Prostate gland (tissue), 2 donors: ENCODE data around the gene ANKS1B. TPM values are rescaled to one million over a fixed set of nuclear protein-coding genes. Genes with fewer than 3 reads are reported as not detected.

ENCODE experiments used
- DNase-seq: peaks from one replicate; pipeline ENCODE4 v3.0.0-alpha.2; 2019; ENCODE audit warnings: low spot score
- H3K27ac ChIP-seq, 2 donors: fragments of 200-600 bp; sonication (generic); 2 replicates each; pipeline ENCODE4 v1.5.1; 2017 to 2019
- H3K27me3 ChIP-seq: fragments of 200-600 bp; sonication (generic); replicated peaks from 2 replicates; pipeline ENCODE4 v1.5.1; 2019; ENCODE audit not compliant: insufficient read depth
- H3K36me3 ChIP-seq, 2 donors: fragments of 200-600 bp; sonication (generic); 1 replicate in 1 of 2; 2 replicates in 1 of 2; pipeline versions ENCODE4 v1.5.1 to v1.8.1; 2017 to 2019
- H3K4me1 ChIP-seq: fragments of 200-600 bp; sonication (generic); replicated peaks from 2 replicates; pipeline ENCODE4 v1.5.1; 2019
- H3K4me3 ChIP-seq, 2 donors: fragments of 200-600 bp; sonication (generic); 2 replicates each; pipeline ENCODE4 v1.5.1; 2017 to 2019
- H3K9me3 ChIP-seq: fragments of 200-600 bp; sonication (generic); 2 replicates; pipeline ENCODE4 v1.5.1; 2017
- POLR2A ChIP-seq: fragments of 450-650 bp; IDR thresholded peaks from one replicate; pipeline ENCODE4 v1.6.1; 2016; ENCODE audit warnings: antibody characterized with exemption, mild to moderate bottlenecking
- POLR2AphosphoS5 ChIP-seq: sonication (generic); formaldehyde crosslinking; IDR thresholded peaks from one replicate; pipeline ENCODE4 v1.6.1; 2017; ENCODE audit warnings: antibody characterized with exemption
- WGBS: methylation state at CpG from one replicate; pipeline ENCODE4 v1.1.5; 2018; 5-methylcytosine and 5-hydroxymethylcytosine counted together
- intact Hi-C: fragments of 100-400 bp; cut with DNase I; formaldehyde crosslinking; loops from one replicate; pipeline ENCODE4 v1.14.2; 2022
- total RNA-seq, 2 donors: library from RNA; depleted of rRNA; stranded (reverse); fragments of >200 nt; gene quantifications; one replicate each; pipeline ENCODE4 v1.1.0, GENCODE V29; 2016
- TF ChIP-seq, protein P1 (sequence below), 4 experiments: fragments of 200-600 bp in 2 of 4; fragments of 450-650 bp in 2 of 4; sonication (generic) in 2 of 4; IDR thresholded peaks; 1 replicate in 3 of 4; 2 replicates in 1 of 4; pipeline ENCODE4 v1.5.1; 2016 to 2019; ENCODE audit warnings: antibody characterized with exemption in 4 of 4, mild to moderate bottlenecking in 2 of 4, moderate library complexity in 2 of 4

The ANKS1B gene
- total RNA-seq, 2 donors from 2014 or later = 13.0 to 17.4 TPM

DNA sequence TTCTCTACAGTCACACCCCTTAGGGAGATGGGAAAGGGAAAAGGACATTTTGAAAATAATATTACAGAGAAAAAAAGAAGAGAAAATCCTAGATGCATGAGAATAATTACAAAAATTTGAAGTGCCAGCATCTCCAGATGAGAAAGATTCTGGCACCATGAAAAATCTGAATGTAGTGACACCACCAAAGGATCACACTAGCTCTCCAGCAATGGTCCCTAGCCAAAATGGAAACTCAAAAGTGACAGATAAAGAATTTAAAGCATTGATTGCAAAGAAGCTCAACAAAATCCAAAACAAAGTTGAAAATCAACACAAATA lies 364.6 kb downstream of the ANKS1B start:
- Histone ChIP-seq H3K9me3 (no peaks in the 10 kb centered on the region), H3K27ac (no peak overlapping the region), H3K4me3 (no peak overlapping the region), H3K36me3 (no peaks in the 10 kb centered on the region), H3K27me3 (no peaks in the 10 kb centered on the region), H3K4me1 (no peaks in the 10 kb centered on the region)
- TF ChIP-seq, protein P1, sequence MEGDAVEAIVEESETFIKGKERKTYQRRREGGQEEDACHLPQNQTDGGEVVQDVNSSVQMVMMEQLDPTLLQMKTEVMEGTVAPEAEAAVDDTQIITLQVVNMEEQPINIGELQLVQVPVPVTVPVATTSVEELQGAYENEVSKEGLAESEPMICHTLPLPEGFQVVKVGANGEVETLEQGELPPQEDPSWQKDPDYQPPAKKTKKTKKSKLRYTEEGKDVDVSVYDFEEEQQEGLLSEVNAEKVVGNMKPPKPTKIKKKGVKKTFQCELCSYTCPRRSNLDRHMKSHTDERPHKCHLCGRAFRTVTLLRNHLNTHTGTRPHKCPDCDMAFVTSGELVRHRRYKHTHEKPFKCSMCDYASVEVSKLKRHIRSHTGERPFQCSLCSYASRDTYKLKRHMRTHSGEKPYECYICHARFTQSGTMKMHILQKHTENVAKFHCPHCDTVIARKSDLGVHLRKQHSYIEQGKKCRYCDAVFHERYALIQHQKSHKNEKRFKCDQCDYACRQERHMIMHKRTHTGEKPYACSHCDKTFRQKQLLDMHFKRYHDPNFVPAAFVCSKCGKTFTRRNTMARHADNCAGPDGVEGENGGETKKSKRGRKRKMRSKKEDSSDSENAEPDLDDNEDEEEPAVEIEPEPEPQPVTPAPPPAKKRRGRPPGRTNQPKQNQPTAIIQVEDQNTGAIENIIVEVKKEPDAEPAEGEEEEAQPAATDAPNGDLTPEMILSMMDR (IDR thresholded peaks at IDR 0.05) = no peak
- TF ChIP-seq POLR2A = no peak
- no peak for TF ChIP-seq POLR2AphosphoS5
- no peak for DNase-seq
- intact Hi-C loops = no loop called here

DNA sequence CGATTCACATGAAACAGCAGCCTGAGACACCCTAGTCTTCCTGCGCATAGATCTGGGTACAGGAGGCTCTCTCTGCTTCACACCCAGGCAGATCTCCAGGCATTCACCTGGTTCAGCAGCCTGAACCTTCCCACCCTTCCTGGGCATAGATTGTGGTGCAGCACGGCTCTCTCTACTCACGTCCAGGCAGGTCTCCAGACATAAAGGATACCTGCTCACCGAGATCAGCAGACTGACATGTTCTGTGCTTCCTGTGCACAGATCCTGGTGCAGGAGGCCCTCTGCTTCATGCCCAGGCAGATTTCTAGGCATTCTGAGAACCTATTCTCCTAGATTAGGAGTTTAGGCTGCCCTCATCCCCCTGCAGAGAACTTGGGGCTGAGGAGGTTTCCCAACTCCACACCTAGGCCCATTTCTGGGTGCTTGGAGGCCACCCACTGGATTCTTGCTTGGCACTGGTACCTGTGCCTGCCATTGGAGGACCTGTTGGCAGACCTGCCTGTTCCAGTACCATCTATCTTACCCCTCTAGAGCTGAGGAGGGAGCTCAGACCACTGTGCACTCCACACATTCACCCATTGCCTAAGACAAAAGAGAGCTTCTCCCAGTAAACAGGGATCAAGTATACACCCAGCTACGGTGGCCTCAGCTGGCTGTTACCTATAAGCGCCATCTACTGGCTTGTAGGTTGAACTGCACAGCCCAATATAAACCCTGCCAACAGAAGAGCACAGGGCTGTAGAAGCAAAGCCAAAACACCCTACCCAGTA lies 365.2 kb downstream of the ANKS1B start:
- Histone ChIP-seq H3K9me3 (no peaks in the 10 kb centered on the region), H3K27me3 (no peaks in the 10 kb centered on the region), H3K4me1 (no peaks in the 10 kb centered on the region), H3K27ac (no peak overlapping the region), H3K4me3 (no peak overlapping the region), H3K36me3 (no peaks in the 10 kb centered on the region)
- 58% methylated on average over 7 of the region's 7 CpGs for WGBS
- TF ChIP-seq, protein P1 (IDR thresholded peaks at IDR 0.05) = peak in 2 of 4 experiments; percentile 28 to 47
- no peak for TF ChIP-seq POLR2AphosphoS5
- DNase-seq = no peak
- intact Hi-C loops = no loop called here

DNA sequence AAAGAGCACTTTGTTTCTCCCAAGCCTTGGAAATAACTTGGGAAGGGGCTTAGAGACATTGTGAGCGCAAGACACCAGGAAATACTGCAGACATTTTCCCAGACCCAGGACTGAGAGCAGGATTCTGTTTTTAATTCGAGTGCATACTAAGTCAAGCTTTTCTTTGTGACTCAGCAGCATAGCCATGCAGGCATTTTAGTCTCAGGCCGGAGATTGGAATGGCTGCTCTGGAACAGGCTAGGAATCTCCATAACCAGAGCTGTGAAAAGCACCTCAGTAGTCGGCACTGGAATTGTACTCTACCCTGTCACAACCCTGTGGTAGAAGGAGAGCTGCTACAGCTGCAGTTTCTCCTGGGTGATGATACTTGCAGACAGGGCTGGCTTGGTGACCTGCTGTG lies 366.1 kb downstream of the ANKS1B start:
- intact Hi-C loops = no loop called here
- no peaks in the 10 kb centered on the region for H3K9me3 ChIP-seq
- TF ChIP-seq POLR2AphosphoS5 = no peak
- no peak for TF ChIP-seq POLR2A
- TF ChIP-seq, protein P1 (IDR thresholded peaks at IDR 0.05) = no peak
- no peak overlapping the region for H3K27ac ChIP-seq
- H3K4me1 ChIP-seq = no peaks in the 10 kb centered on the region
- H3K27me3 ChIP-seq = no peaks in the 10 kb centered on the region
- no peak overlapping the region for H3K4me3 ChIP-seq
- 89% methylated on average over 4 of the region's 4 CpGs for WGBS
- no peak for DNase-seq
- H3K36me3 ChIP-seq = no peaks in the 10 kb centered on the region

DNA sequence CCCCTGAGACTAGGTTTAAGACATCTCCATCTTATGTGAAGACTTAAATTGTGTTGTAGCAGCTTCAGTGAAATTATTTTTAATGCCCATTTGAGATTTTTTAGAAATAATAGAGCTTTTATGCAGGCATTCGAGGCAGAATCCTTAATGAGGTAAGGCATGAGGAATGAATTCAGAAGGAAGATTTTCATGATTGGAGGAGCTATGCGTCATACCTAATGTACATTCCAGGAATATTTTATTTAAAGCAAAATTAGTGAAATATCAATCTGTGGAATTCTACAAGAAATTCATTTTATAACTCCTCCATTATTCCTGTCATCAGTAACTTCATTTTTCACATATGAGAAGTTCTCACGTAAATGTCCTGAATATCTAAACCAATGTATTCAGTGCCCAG lies 373.1 kb downstream of the ANKS1B start:
- 90% methylated on average over 3 of the region's 3 CpGs for WGBS
- intact Hi-C loops = no loop called here
- TF ChIP-seq, protein P1 (IDR thresholded peaks at IDR 0.05) = no peak
- TF ChIP-seq POLR2AphosphoS5 = no peak
- TF ChIP-seq POLR2A = no peak
- no peaks in the 10 kb centered on the region for H3K27me3 ChIP-seq
- H3K9me3 ChIP-seq = no peaks in the 10 kb centered on the region
- H3K27ac ChIP-seq = no peak overlapping the region
- no peaks in the 10 kb centered on the region for H3K4me1 ChIP-seq
- DNase-seq = no peak
- no peaks in the 10 kb centered on the region for H3K36me3 ChIP-seq
- no peak overlapping the region for H3K4me3 ChIP-seq

DNA sequence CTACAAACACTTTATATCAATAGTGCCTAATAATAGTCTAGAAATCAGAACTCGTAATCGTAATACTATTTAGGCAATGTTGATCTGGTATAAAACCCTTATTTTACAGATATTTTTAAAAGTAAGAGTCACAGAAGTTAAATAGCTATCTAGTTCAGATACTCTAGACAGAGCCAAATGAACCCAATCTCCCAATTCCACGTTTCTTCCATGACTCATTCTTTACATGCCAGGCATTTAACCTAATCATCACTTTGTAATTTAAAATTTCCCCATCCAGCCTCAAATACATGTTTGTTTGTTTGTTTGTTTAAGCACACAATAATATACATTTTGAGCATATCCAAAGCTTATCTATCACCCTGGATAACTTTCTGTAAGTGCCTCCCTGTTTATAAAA lies 373.6 kb downstream of the ANKS1B start:
- Histone ChIP-seq H3K27ac (no peak overlapping the region), H3K4me3 (no peak overlapping the region), H3K9me3 (no peaks in the 10 kb centered on the region), H3K36me3 (no peaks in the 10 kb centered on the region), H3K4me1 (no peaks in the 10 kb centered on the region), H3K27me3 (no peaks in the 10 kb centered on the region)
- no peak for DNase-seq
- TF ChIP-seq POLR2A = no peak
- TF ChIP-seq, protein P1 (IDR thresholded peaks at IDR 0.05) = no peak
- intact Hi-C loops = no loop called here
- 71% methylated on average over 3 of the region's 3 CpGs for WGBS
